Tibial nerve (tissue), 4 donors: ENCODE data around the gene C14orf180.

Experiments used
- CTCF ChIP-seq, 5 experiments: fragments of 200-600 bp in 3 of 5; fragments of 450-650 bp in 2 of 5; sonication (generic) in 3 of 5; IDR thresholded peaks; one replicate each; pipeline ENCODE4 v1.5.1; 2016 to 2019; ENCODE audit warnings: antibody characterized with exemption in 5 of 5, mild to moderate bottlenecking in 3 of 5, moderate library complexity in 2 of 5
- EP300 ChIP-seq, 2 donors: sonication (generic); formaldehyde crosslinking; IDR thresholded peaks; one replicate each; pipeline ENCODE4 v1.6.1; 2017; ENCODE audit warnings: antibody characterized with exemption in 2 of 2, mild to moderate bottlenecking in 1 of 2
- POLR2A ChIP-seq, 2 donors: fragments of 450-650 bp; IDR thresholded peaks; one replicate each; pipeline ENCODE4 v1.6.1; 2017; ENCODE audit warnings: antibody characterized with exemption in 2 of 2, mild to moderate bottlenecking in 2 of 2, moderate library complexity in 2 of 2

- no peak for TF ChIP-seq CTCF (IDR thresholded peaks at IDR 0.05)
- TF ChIP-seq POLR2A (IDR thresholded peaks at IDR 0.05): no peak
- no peak for TF ChIP-seq EP300 (IDR thresholded peaks at IDR 0.05)
Measured at GRCh38 chr14:104554608-104555429, 24.7 kb upstream of the C14orf180 start.
